Measurements from ENCODE around the gene KPNA6.

KPNA6 gene

DNA sequence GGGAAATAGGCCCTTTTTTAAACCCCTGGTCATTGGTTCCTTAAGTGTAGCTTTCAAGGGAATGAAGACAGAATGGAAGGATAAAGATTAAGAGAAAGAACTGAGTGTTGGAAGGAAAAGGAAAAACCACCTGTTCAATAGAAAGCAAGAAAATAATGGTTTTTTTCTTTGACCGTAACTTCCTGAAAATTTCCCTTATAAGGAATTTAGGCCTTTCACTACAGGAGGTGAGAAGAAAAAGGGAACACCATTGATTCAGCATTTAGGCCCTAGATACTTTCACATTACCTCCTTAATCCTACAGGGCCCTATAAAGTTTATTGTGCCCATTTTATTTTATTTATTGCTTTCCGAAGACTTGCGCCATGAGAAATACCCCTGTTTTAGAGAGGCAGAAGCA, 18.9 kb downstream of the KPNA6 start:
- TF ChIP-seq, protein P1, sequence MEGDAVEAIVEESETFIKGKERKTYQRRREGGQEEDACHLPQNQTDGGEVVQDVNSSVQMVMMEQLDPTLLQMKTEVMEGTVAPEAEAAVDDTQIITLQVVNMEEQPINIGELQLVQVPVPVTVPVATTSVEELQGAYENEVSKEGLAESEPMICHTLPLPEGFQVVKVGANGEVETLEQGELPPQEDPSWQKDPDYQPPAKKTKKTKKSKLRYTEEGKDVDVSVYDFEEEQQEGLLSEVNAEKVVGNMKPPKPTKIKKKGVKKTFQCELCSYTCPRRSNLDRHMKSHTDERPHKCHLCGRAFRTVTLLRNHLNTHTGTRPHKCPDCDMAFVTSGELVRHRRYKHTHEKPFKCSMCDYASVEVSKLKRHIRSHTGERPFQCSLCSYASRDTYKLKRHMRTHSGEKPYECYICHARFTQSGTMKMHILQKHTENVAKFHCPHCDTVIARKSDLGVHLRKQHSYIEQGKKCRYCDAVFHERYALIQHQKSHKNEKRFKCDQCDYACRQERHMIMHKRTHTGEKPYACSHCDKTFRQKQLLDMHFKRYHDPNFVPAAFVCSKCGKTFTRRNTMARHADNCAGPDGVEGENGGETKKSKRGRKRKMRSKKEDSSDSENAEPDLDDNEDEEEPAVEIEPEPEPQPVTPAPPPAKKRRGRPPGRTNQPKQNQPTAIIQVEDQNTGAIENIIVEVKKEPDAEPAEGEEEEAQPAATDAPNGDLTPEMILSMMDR (IDR thresholded peaks at IDR 0.05), result no peak

- TF ChIP-seq, protein P1 (IDR thresholded peaks at IDR 0.05), result no peak
These were observed 19.7 kb downstream of the KPNA6 start for GRCh38 chr1:32127409-32128198.

DNA sequence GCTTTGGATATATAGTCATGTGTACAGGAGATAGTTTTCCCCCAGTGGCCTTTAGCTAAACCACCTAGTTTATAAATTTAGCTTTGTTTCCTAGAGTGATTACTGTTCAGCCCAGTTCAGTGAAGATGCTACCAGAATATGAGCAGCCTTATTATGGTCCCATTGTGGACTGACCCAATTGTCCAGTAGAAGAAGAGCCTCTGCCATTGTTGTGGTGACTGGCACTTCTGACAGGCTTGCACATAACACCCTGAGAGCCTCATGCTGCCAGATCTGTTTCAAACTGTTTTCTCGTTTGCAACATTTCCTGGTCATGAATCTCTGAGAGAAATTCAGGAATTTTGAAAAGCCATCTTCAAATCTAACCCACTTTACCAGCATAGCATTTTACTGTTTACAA, 20.6 kb downstream of the KPNA6 start:
- TF ChIP-seq, protein P1 (IDR thresholded peaks at IDR 0.05), result no peak

GRCh38 chr1:32128964-32129363, 21.1 kb downstream of the KPNA6 start:
- TF ChIP-seq, protein P1 (IDR thresholded peaks at IDR 0.05), result no peak

GRCh38 chr1:32137111-32137510, 29.3 kb downstream of the KPNA6 start:
- TF ChIP-seq, protein P1 (IDR thresholded peaks at IDR 0.05), result no peak

DNA sequence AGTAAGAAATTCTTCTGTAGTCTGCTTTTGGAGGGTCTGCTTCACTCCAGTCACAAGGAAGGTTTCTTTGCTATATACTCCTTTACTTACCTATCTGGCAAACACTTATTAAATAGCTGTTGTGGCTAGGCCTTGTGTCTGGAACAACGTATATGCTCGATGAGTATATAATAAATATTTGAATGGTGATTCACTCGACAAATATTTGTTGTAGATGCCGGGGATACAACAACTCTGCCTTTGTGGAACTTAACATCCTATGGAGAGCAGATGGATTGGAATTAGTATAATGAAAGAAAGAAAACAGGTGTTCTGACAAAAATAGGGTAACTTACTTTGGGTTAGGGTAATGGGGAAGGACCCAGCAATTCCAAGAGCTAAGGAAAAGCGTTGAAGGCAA, 31.1 kb downstream of the KPNA6 start:
- TF ChIP-seq, protein P1 (IDR thresholded peaks at IDR 0.05), result no peak

DNA sequence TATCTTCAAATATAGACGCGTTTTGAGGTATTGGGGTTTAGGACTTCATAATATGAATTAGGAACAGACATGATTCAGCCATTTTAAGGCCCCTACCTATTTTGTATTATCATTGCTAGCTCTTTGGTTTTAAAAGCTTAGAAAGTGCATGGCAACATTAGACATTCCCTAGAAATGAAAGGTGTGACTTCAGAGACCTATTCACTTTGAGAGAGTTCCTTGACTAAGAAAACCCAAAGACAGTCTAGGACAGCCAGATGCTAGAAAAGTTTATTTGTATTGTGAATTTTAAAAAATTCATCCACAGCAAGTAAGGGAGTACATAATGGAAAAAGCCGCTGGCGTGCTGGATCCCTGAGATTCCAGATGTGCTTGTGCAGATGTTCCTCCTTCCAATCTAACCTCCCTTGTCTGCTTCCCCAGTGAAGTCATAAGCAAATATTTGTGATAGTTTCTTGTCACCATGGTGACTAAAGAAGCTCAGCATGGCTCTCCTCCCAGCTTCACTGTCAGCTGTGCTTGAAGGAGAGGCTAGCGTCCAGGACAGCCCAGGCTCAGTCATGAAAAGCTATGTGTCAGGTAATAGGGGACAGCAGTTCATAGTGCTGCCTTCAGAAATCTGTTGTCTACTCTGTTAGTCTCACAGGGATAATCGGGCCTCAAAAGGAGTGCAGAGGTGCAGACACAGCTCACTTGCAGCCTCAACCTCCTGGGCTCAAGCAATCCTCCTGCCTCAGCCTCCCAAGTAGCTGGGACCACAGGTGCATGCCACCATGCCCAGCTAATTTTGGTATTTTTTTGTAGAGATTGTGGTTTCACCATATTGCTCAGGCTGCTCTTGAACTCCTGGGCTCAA, 34.8 kb downstream of the KPNA6 start:
- TF ChIP-seq, protein P1 (IDR thresholded peaks at IDR 0.05), result no peak

Data from LNCAP (cell line).